HG02798 (cell line): ENCODE results near the gene SRSF1.
"Not testable (repeated sequence)": the region's sequence is repeated elsewhere in the genome, so short reads cannot be mapped to it uniquely, and the experiment has no call there.

ENCODE experiments used
- ATAC-seq: cut with Tn5 transposase; IDR thresholded peaks from one replicate; pipeline ENCODE4 v1.9.1; 2021; ENCODE audit warnings: mild to moderate bottlenecking; ENCODE audit not compliant: unreplicated experiment, poor library complexity

SRSF1 gene

DNA sequence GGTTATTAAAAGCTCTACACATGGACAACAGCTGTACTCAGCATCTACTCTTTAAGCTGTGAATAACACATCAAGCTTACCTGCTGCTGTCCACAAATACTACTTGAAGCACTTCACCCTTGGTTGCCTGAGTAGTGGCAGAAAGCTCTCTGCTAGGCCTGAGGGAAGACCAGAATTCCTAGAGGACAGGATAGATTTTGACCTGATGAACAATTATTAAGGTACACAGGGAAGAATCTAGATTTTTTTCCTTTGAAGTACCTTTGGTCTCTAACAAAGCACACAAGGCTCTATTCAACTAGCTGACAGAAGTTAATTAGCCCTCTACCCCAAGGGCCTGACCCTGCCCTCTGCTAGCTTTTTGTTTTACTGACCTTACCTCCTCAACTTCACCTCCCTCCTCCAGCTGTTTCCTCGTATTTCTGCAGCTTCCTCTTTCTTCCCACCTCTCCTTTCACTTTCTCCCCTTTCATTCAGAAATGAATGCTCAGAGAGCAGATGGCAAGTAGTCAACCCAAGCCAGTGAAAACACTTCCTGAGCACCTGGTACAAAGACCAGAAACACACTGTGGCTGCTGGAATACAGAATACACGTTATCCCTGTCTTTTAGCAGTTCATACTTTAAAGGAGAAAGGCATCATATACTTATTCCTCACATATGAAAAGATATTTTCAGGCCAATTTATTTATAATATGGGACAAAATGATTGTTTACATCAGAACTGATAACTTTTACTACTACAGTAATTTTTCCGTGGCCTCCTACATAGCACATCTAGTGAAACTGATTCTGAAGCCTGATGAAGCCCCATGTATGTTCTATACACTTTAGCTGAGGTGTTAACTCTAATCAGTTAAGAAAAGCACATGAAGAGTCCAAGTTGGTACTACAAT is 13.3 kb downstream of the SRSF1 start:
- no peak for ATAC-seq

- no peak for ATAC-seq
These were observed 15.5 kb downstream of the SRSF1 start for GRCh38 chr17:57991537-57991936.

DNA sequence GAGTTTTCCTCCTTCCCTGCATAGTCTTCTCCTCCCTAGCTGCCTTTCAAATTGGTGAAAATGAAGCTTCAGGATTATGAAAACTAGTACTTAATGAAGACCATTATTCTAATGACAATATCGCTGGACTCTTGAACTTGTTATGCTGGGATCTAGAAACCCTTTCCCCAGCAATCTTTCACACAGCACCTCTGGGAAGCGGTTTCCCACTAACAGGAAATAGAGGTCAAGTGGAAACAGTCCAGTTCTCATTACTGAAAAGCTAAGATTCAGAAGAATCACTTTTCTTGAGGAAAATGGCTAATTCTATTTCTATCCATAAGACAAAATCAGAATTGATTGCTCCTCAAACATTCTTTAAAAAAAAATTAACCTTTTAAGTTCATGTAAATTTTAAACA is 17.0 kb downstream of the SRSF1 start:
- ATAC-seq = no peak

GRCh38 chr17:57988301-57989250 is 18.5 kb downstream of the SRSF1 start:
- ATAC-seq = peak; percentile 75

- peak; percentile 71 for ATAC-seq
These were observed 19.3 kb downstream of the SRSF1 start, which contains the start of gene VEZF1 for GRCh38 chr17:57987581-57988300. Gene VEZF1 (minus strand): TSS chr17:57988254. CDS start chr17:57988111, 143 bp downstream.

GRCh38 chr17:57986841-57987580 is 20.0 kb downstream of the SRSF1 start:
- no peak for ATAC-seq

GRCh38 chr17:57985675-57985974 is 21.4 kb downstream of the SRSF1 start:
- no peak for ATAC-seq

- no peak for ATAC-seq
These were observed 21.9 kb downstream of the SRSF1 start for GRCh38 chr17:57984936-57985674.

DNA sequence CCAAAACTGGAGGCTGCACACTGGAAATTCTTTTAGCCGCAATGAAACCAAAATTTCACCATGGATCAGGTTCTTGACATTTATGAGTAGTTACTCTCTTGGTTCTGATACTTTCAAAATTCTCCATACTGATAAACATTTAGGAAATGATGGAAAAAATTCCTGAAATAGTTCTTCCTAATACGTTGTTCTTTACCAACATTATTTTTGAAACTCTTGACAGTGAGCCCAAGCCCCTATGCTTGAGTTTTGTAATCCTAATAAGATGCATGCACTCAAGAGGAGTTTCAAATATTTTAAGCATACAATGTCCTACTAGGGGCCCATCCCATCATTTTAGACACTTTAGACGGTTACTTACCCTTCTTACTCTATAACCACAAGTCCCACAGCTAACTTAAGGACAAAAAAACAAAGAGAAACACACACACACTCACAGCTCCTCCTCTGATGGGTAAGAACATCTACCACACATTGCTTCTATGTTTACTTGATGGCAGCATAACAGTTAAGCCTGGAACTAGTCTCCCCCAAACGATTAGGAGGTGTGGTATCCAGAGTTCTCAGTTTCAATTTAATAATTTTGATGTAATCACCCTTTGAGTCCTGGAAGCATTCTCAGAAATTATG is 22.7 kb downstream of the SRSF1 start:
- no peak for ATAC-seq

GRCh38 chr17:57983446-57983845 is 23.6 kb downstream of the SRSF1 start:
- ATAC-seq = no peak

DNA sequence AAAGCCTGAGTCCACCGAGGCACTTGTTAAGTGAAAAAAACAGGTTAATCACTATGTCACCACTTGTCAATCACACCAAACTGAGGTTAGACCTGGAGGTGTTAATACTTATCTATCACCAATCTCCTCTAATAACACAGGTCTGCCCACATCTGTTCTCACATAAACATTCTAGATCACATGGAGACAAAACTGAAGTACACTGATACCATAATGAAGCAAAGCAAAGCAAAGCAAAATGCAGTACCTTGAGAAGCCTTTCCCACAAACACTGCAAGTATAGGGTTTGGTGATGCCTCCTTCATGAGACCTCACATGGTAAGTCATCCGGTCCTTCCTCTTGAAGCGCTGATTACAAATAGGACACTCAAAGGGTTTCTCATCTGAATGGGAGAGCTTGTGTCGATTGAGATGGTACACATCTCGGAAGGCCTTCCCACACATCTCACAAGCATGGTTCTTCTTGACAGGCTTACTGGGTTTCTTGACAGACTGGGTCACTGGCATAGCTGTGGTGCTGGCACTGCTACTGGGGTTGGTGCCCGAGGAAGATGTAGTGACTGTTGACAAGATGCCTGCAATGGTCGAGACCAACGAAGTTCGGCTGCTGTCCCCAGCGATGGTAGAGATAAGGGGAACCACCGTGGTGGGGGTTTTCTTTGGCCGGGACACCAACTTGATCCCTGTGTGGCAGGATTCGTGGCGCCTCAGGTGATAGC is 24.4 kb downstream of the SRSF1 start:
- ATAC-seq = no peak

DNA sequence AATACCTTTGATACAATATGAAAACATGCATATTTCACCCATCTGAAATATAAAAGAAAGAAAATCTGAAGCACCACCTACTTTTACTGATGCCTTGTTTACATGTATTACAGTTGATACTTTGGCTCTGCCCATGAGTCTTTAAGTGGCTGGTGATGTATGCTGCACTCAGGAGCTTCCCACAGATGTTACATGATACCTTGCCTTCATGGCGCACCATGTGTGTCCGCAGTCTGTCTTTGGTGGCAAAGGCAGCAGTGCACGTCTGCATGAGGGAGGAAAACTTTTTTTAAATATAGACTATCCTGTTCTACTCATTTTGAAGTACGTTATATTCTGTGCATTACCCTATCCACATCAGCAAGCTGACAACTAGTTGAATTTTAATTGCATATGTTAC is 26.5 kb downstream of the SRSF1 start:
- no peak for ATAC-seq

DNA sequence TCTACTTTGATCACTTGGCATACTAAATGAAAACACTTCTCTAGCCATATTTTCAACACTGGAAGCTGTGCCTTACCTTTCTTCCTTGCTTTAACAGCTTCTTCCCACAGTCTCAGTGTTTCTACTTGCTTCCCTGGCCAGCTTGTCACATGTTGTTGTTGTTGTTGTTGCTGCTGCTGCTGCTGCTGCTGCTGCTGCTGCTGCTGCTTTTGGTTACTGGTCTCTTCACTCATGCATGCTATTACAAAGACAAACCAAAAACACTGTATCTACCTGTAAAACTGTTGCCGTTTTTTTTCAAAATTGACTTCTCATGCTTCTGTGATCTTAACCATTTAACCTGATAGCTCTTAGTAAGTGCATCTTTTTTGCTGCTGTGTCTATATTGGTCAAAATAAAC is 28.0 kb downstream of the SRSF1 start:
- ATAC-seq = no peak

- ATAC-seq = no peak
These were observed 30.5 kb downstream of the SRSF1 start for GRCh38 chr17:57976594-57976993.

DNA sequence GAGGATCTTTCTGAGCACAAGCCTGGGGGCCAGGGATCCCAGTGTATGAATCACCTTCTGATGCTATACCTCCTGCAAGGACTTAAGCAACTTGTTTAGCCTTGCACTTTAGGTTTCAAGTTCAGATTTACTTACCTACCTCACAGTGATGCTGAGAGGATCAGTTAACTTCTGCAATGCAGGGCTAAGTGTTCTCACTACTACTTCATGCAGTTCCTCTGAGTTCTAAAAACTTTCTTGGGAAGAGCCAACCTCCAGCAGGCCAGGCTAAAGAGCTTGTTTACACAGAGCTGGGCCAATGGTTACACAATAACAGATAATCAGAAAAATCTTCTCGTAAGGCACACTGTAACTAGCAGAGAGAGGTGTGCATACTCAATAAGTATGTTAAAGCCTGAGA is 32.0 kb downstream of the SRSF1 start:
- no peak for ATAC-seq

- not testable (repeated sequence) for ATAC-seq
These were observed 32.8 kb downstream of the SRSF1 start for GRCh38 chr17:57974053-57974824.

- ATAC-seq = no peak
These were observed 34.9 kb downstream of the SRSF1 start for GRCh38 chr17:57972151-57972550.
